HCT116 (cell line): ENCODE results near the gene TAF3. TPM values are rescaled to one million over a fixed set of nuclear protein-coding genes. Genes with fewer than 3 reads are reported as not detected.
A peak's percentile ranks its signal among the peaks of the same experiment; 100 is the strongest.

ENCODE experiments used
- ATAC-seq: fragments of 200-7000 bp; cut with Tn5 transposase; 2 replicates; pipeline ENCODE4 v1.9.1; 2020; ENCODE audit warnings: mild to moderate bottlenecking, moderate library complexity
- BruUV-seq: library from RNA; stranded (reverse); fragments of 400-500 nt; replicated peaks from 2 replicates; lab custom pipeline; 2021; lab: Mats Ljungman, UMichigan
- CTCF ChIA-PET: fragments of 300-600 bp; sonication (Branson Sonifier 250); formaldehyde crosslinking; loops from one replicate; lab custom pipeline; 2021; ENCODE audit warnings: antibody characterized with exemption; lab: Charles Lee
- POLR2A ChIA-PET: fragments of 300-600, 350-600 bp; sonication (Branson Sonifier 250); formaldehyde crosslinking; loops from one replicate; lab custom pipeline; 2021; ENCODE audit warnings: antibody characterized with exemption; lab: Charles Lee
- RAD21 ChIA-PET, 2 experiments: fragments of 300-600 bp; sonication (Branson Sonifier 250); formaldehyde crosslinking; loops; one replicate each; lab custom pipeline; 2023; ENCODE audit warnings: low total read pairs in 2 of 2; ENCODE audit not compliant: uncharacterized antibody in 2 of 2, unreplicated experiment in 2 of 2, low non-redundant PET in 1 of 2; lab: Charles Lee
- DNase-seq: peaks from one replicate; pipeline ENCODE4 v3.0.0-alpha.2; 2010; ENCODE audit warnings: low read depth, low spot score
- H2AFZ ChIP-seq: fragments of 200-600 bp; shearing (Covaris generic), sonication (generic); 2 replicates; pipeline ENCODE4 v1.6.1; 2017; ENCODE audit warnings: low read depth, mixed run types, mixed read lengths, antibody characterized with exemption, low read length; ENCODE audit not compliant: poor library complexity, severe bottlenecking
- H3K27ac ChIP-seq: 2 replicates; pipeline ENCODE4 v1.5.1; 2012; ENCODE audit warnings: low read depth, low read length
- H3K27me3 ChIP-seq: fragments of 200-600 bp; sonication (generic); 2 replicates; pipeline ENCODE4 v1.6.1; 2016; ENCODE audit warnings: mixed run types, low read length, mixed read lengths; ENCODE audit not compliant: insufficient read depth
- H3K36me3 ChIP-seq, 2 experiments: fragments of 200-500 bp in 1 of 2; fragments of 200-600 bp in 1 of 2; sonication (Bioruptor generic) in 1 of 2; sonication (generic) in 1 of 2; 2 replicates each; pipeline versions ENCODE4 v1.5.1 to v1.6.1; 2014 to 2016; ENCODE audit warnings: low read length in 2 of 2, inconsistent platforms in 1 of 2, mixed read lengths in 1 of 2, mixed run types in 1 of 2; ENCODE audit not compliant: insufficient read depth in 2 of 2, control insufficient read depth in 1 of 2
- H3K4me1 ChIP-seq, 2 experiments: fragments of 200-600 bp in 1 of 2; sonication (generic) in 1 of 2; 2 replicates each; pipeline versions ENCODE4 v1.5.1 to v1.6.1; 2012 to 2017; ENCODE audit warnings: low read length in 2 of 2, inconsistent platforms in 1 of 2, mild to moderate bottlenecking in 1 of 2, mixed read lengths in 1 of 2, mixed run types in 1 of 2, moderate library complexity in 1 of 2; ENCODE audit not compliant: insufficient read depth in 2 of 2, control insufficient read depth in 1 of 2
- H3K4me2 ChIP-seq: fragments of 200-600 bp; sonication (generic); 2 replicates; pipeline ENCODE4 v1.6.1; 2017; ENCODE audit warnings: mixed run types, low read length, mixed read lengths
- H3K4me3 ChIP-seq, 2 experiments: fragments of 200-600 bp in 1 of 2; sonication (generic) in 1 of 2; replicated peaks in 1 of 2; 2 replicates each; pipeline ENCODE4 v1.5.1; 2011 to 2016; ENCODE audit warnings: low read length in 2 of 2, control low read depth in 1 of 2, low read depth in 1 of 2, mild to moderate bottlenecking in 1 of 2, mixed read lengths in 1 of 2, mixed run types in 1 of 2
- H3K79me2 ChIP-seq: fragments of 200-600 bp; sonication (generic); 2 replicates; pipeline ENCODE4 v1.6.1; 2017; ENCODE audit warnings: mild to moderate bottlenecking, mixed run types, low read length, moderate library complexity, mixed read lengths; ENCODE audit not compliant: insufficient read depth
- H3K9ac ChIP-seq: fragments of 200-600 bp; sonication (generic); 2 replicates; pipeline ENCODE4 v1.6.1; 2016; ENCODE audit warnings: low read length, mixed read lengths
- H3K9me2 ChIP-seq: fragments of 200-600 bp; sonication (generic), shearing (Covaris generic); 2 replicates; pipeline ENCODE4 v1.6.1; 2017; ENCODE audit warnings: mixed run types, mild to moderate bottlenecking, moderate library complexity; ENCODE audit not compliant: insufficient read depth
- H3K9me3 ChIP-seq, 2 experiments: fragments of 200-500 bp in 1 of 2; fragments of 200-600 bp in 1 of 2; sonication (Bioruptor generic) in 1 of 2; sonication (generic) in 1 of 2; 2 replicates each; pipeline ENCODE4 v1.6.1; 2014 to 2017; ENCODE audit warnings: low read length in 2 of 2, mixed read lengths in 2 of 2, inconsistent platforms in 1 of 2, low read depth in 1 of 2, mild to moderate bottlenecking in 1 of 2, mixed run types in 1 of 2, moderate library complexity in 1 of 2; ENCODE audit not compliant: control insufficient read depth in 1 of 2, insufficient read depth in 1 of 2
- H4K20me1 ChIP-seq: fragments of 200-600 bp; sonication (generic), shearing (Covaris generic); 2 replicates; pipeline ENCODE4 v1.6.1; 2017; ENCODE audit warnings: mixed run types, mild to moderate bottlenecking, moderate library complexity; ENCODE audit not compliant: insufficient read depth
- CBX3 ChIP-seq: IDR thresholded peaks from 2 replicates; pipeline ENCODE4 v1.6.1; 2012; ENCODE audit warnings: low read depth
- CEBPB ChIP-seq: IDR thresholded peaks from 2 replicates; pipeline ENCODE4 v1.6.1; 2012; ENCODE audit warnings: low read depth
- CTCF ChIP-seq, 3 experiments: fragments of 200-600 bp in 1 of 3; sonication (generic) in 1 of 3; IDR thresholded peaks in 2 of 3; conservative IDR thresholded peaks in 1 of 3; 2 replicates each; pipeline ENCODE4 v1.5.1; 2012 to 2017; ENCODE audit warnings: low read depth in 2 of 3, low read length in 2 of 3, antibody characterized with exemption in 1 of 3, borderline replicate concordance in 1 of 3, control low read depth in 1 of 3, mild to moderate bottlenecking in 1 of 3, mixed read lengths in 1 of 3, mixed run types in 1 of 3, moderate library complexity in 1 of 3; ENCODE audit not compliant: insufficient read depth in 1 of 3
- EGR1 ChIP-seq: IDR thresholded peaks from 2 replicates; pipeline ENCODE4 v1.6.1; 2012; ENCODE audit warnings: low read depth
- EZH2 ChIP-seq: fragments of 200-600 bp; sonication (generic); IDR thresholded peaks from 2 replicates; pipeline ENCODE4 v1.6.1; 2017; ENCODE audit warnings: antibody characterized with exemption, mixed run types
- EZH2phosphoT487 ChIP-seq: fragments of 200-600 bp; IDR thresholded peaks from 2 replicates; pipeline ENCODE4 v1.6.1; 2018; ENCODE audit warnings: antibody characterized with exemption, borderline replicate concordance
- JUND ChIP-seq: IDR thresholded peaks from 2 replicates; pipeline ENCODE4 v1.6.1; 2012
- POLR2A ChIP-seq: IDR thresholded peaks from 2 replicates; pipeline ENCODE4 v1.7.0; 2011; ENCODE audit warnings: borderline replicate concordance; ENCODE audit not compliant: insufficient read depth, insufficient read length; ENCODE audit errors: extremely low read depth
- POLR2AphosphoS5 ChIP-seq: IDR thresholded peaks from 2 replicates; pipeline ENCODE4 v1.6.1; 2011; ENCODE audit warnings: mild to moderate bottlenecking, low read depth, low read length, moderate library complexity
- RAD21 ChIP-seq: IDR thresholded peaks from 2 replicates; pipeline ENCODE4 v1.6.1; 2012; ENCODE audit warnings: low read depth, mild to moderate bottlenecking
- SRF ChIP-seq: IDR thresholded peaks from 2 replicates; pipeline ENCODE4 v1.6.1; 2012; ENCODE audit warnings: low read depth
- TCF7L2 ChIP-seq: IDR thresholded peaks from 2 replicates; pipeline ENCODE4 v1.7.0; 2011; ENCODE audit warnings: borderline replicate concordance, inconsistent platforms; ENCODE audit not compliant: insufficient read depth, insufficient read length; ENCODE audit errors: extremely low read depth
- YY1 ChIP-seq: IDR thresholded peaks from 2 replicates; pipeline ENCODE4 v1.6.1; 2011; ENCODE audit warnings: low read length, low read depth, moderate library complexity, mild to moderate bottlenecking; ENCODE audit not compliant: insufficient replicate concordance; ENCODE audit errors: extremely low read depth
- ZFX ChIP-seq: fragments of 450-650 bp; IDR thresholded peaks from 2 replicates; pipeline ENCODE4 v1.6.1; 2017
- intact Hi-C: fragments of 100-400 bp; cut with micrococcal nuclease; formaldehyde crosslinking; loops from 2 replicates; pipeline ENCODE4 v1.10.0; 2022
- total RNA-seq: library from RNA; stranded (reverse); gene quantifications from one replicate; pipeline ENCODE4 v1.2.1, GENCODE V29; 2021; ENCODE audit not compliant: unreplicated experiment
- TF ChIP-seq, protein P1 (sequence below): IDR thresholded peaks from 2 replicates; pipeline ENCODE4 v1.6.1; 2012
- TF ChIP-seq, protein P2 (sequence below): IDR thresholded peaks from 2 replicates; pipeline ENCODE4 v1.6.1; 2012

The TAF3 gene
- total RNA-seq, 1 experiment from 2014 or later = 8.0 TPM

- H3K4me2 ChIP-seq = peak overlapping the region; percentile 87
- peak overlapping the region; percentile 90 to 92 for H3K4me3 ChIP-seq
- BruUV-seq = no TSS peak
- peaks cover 16 to 33% of the 10 kb centered on the region in 2 experiments; a peak in 3 of 4 replicates for H3K4me1 ChIP-seq
- peaks cover 99% of the 10 kb centered on the region for H3K79me2 ChIP-seq
- no peak for TF ChIP-seq EZH2phosphoT487
- no peak for TF ChIP-seq EZH2
- no peak for TF ChIP-seq TCF7L2
- no peak for TF ChIP-seq CTCF (IDR thresholded peaks at IDR 0.05 in 2 of 3, conservative IDR thresholded peaks at IDR 0.05 in 1 of 3; ENCODE audit: borderline replicate concordance in 1 of 3, insufficient read depth in 1 of 3, low read depth in 2 of 3, low read length in 2 of 3)
- TF ChIP-seq ZFX = no peak
- TF ChIP-seq EGR1 = no peak
- TF ChIP-seq CEBPB = no peak
- no peak for TF ChIP-seq JUND
- TF ChIP-seq, protein P1, sequence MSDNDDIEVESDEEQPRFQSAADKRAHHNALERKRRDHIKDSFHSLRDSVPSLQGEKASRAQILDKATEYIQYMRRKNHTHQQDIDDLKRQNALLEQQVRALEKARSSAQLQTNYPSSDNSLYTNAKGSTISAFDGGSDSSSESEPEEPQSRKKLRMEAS = no peak
- TF ChIP-seq CBX3 = no peak
- TF ChIP-seq RAD21 = no peak
- TF ChIP-seq POLR2AphosphoS5 = no peak
- TF ChIP-seq, protein P2, sequence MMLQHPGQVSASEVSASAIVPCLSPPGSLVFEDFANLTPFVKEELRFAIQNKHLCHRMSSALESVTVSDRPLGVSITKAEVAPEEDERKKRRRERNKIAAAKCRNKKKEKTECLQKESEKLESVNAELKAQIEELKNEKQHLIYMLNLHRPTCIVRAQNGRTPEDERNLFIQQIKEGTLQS = no peak
- no peak for TF ChIP-seq POLR2A
- TF ChIP-seq YY1 = no peak
- no peak for TF ChIP-seq SRF
- H3K9ac ChIP-seq = peak overlapping the region; percentile 88
- H3K27me3 ChIP-seq = no peaks in the 10 kb centered on the region
- H3K27ac ChIP-seq = peak overlapping the region; percentile 75; the same call in 1 of the 2 replicates
- intact Hi-C loops = loop anchor here (2.0 to 5.0 kb wide), 2 partner anchors 29 to 1812 kb away; partner anchors contain the start of genes IL15RA and TAF3
- peaks cover 20% of the 10 kb centered on the region for H4K20me1 ChIP-seq
- CTCF ChIA-PET = no interaction called here
- H3K9me2 ChIP-seq = no peaks in the 10 kb centered on the region
- RAD21 ChIA-PET = no interaction called here
- DNase-seq (no peak), ATAC-seq (no peak)
- H2AFZ ChIP-seq = no peak overlapping the region
- POLR2A ChIA-PET = no interaction called here
- H3K9me3 ChIP-seq = no peaks in the 10 kb centered on the region
- peaks cover 0 to 5% of the 10 kb centered on the region in 2 experiments; a peak in 1 of 4 replicates for H3K36me3 ChIP-seq
Observed at GRCh38 chr10:7789390-7789789, 28.9 kb upstream of the TAF3 start.
